ENCODE data around the gene PURA.
"Not testable (repeated sequence)": the region's sequence is repeated elsewhere in the genome, so short reads cannot be mapped to it uniquely, and the experiment has no call there.

PURA gene

GRCh38 chr5:140135127-140135526 lies 21.2 kb downstream of the PURA start:
- no peak for DNase-seq (ENCODE audit: low spot score)

GRCh38 chr5:140136624-140137023 lies 22.7 kb downstream of the PURA start:
- DNase-seq (ENCODE audit: low spot score): no peak

GRCh38 chr5:140140435-140140834 lies 26.5 kb downstream of the PURA start:
- DNase-seq (ENCODE audit: low spot score): no peak

- no peak for DNase-seq (ENCODE audit: low spot score)
These were observed 27.3 kb downstream of the PURA start for GRCh38 chr5:140141241-140141640.

GRCh38 chr5:140142246-140142645 lies 28.3 kb downstream of the PURA start:
- no peak for DNase-seq (ENCODE audit: low spot score)

GRCh38 chr5:140142856-140143255 lies 28.9 kb downstream of the PURA start:
- DNase-seq (ENCODE audit: low spot score): no peak

- DNase-seq (ENCODE audit: low spot score): no peak
These were observed 29.8 kb downstream of the PURA start for GRCh38 chr5:140143521-140144258.

GRCh38 chr5:140145256-140145655 lies 31.3 kb downstream of the PURA start:
- no peak for DNase-seq (ENCODE audit: low spot score)

- peak; percentile 82 for DNase-seq (ENCODE audit: low spot score)
These were observed 32.1 kb downstream of the PURA start for GRCh38 chr5:140145818-140146522.

GRCh38 chr5:140146523-140146842 lies 32.6 kb downstream of the PURA start:
- DNase-seq (ENCODE audit: low spot score): no peak

- DNase-seq (ENCODE audit: low spot score): no peak
These were observed 33.6 kb downstream of the PURA start for GRCh38 chr5:140147460-140147859.

GRCh38 chr5:140148508-140148907 lies 34.6 kb downstream of the PURA start:
- peak; percentile 65 for DNase-seq (ENCODE audit: low spot score)

GRCh38 chr5:140150201-140150600 lies 36.3 kb downstream of the PURA start:
- DNase-seq (ENCODE audit: low spot score): no peak

GRCh38 chr5:140151144-140152021 lies 37.5 kb downstream of the PURA start:
- no peak for DNase-seq (ENCODE audit: low spot score)

GRCh38 chr5:140152022-140152999 lies 38.4 kb downstream of the PURA start:
- DNase-seq (ENCODE audit: low spot score): no peak

GRCh38 chr5:140153255-140153654 lies 39.3 kb downstream of the PURA start:
- DNase-seq (ENCODE audit: low spot score): no peak

GRCh38 chr5:140153905-140154304 lies 40.0 kb downstream of the PURA start:
- DNase-seq (ENCODE audit: low spot score): no peak

GRCh38 chr5:140154710-140155381 lies 40.9 kb downstream of the PURA start:
- not testable (repeated sequence) for DNase-seq (ENCODE audit: low spot score)

- DNase-seq (ENCODE audit: low spot score): peak; percentile 93
These were observed 43.3 kb downstream of the PURA start for GRCh38 chr5:140157032-140157781.
